ENCODE data around the gene DNLZ.

- no peak for TF ChIP-seq CTCF (conservative IDR thresholded peaks at IDR 0.05)
- TF ChIP-seq EZH2 (IDR thresholded peaks at IDR 0.05; ENCODE audit: low read depth): no peak
Measured at GRCh38 chr9:136341042-136341655, 22.4 kb downstream of the DNLZ start.
